Fibroblast of skin of abdomen (primary cell): ENCODE data around the gene ZMYND19.
"Not testable (repeated sequence)": the region's sequence is repeated elsewhere in the genome, so short reads cannot be mapped to it uniquely, and the experiment has no call there.

Experiments used
- DNase-seq: peaks from one replicate; pipeline ENCODE4 v3.0.0-alpha.2; 2013

Gene ZMYND19

GRCh38 chr9:137555179-137555578 lies 35.1 kb downstream of the ZMYND19 start:
- DNase-seq = no peak

DNA sequence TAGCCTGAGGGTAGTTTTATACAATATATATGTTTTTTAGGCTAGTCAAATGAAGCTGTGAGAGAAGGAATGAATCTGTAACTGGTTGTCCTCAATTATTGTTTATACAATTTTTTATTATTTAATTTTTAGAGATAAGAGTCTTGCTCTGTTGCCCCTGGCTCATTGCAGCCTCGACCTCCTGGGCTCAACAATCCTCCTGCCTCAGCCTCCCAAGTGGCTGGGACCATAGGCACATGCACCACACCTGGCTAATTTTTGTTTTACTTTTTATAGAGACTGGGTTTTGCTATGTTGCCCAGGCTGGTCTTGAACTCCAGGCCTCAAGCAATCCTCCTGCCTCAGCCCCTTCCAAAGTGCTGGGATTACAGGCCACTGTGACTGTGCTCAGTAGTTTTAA lies 36.0 kb downstream of the ZMYND19 start:
- no peak for DNase-seq

- DNase-seq = not testable (repeated sequence)
Measured at GRCh38 chr9:137553654-137554053, 36.7 kb downstream of the ZMYND19 start.

GRCh38 chr9:137552022-137552768 lies 38.1 kb downstream of the ZMYND19 start:
- no peak for DNase-seq

DNA sequence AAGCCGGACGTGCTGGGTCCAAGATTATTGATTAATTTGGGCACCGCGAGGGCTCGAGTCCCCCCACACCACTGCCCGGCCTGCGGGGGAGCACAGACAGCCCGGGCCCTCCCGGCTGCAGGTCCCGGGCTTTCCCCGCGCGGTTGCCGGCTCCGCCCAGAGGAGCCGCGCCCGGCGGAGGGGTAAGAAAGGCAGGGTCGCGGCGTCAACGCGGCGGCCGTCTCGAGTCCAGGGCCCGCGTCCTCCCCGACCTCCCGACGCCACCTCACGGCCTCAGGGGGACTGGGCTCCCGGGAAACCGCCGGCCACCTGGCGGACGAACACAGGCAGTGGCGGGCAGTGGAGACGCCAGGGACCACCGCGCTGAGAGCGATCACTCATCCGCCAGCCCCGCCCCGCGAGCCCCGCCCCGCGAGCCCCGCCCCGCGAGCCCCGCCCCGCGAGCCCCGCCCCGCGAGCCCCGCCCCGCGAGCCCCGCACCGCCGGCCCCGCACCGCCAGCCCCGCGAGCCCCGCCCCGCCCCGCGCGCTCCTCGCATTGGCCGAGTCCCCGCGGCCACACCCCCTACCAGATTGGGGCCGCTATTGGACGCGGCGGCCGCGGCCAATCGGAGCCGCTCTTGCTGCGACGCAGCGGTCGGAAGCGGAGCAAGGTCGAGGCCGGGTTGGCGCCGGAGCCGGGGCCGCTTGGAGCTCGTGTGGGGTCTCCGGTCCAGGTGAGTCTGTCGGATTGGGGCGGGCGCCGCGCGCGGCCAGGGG lies 38.9 kb downstream of the ZMYND19 start, which contains the start of gene MRPL41:
TSS of gene MRPL41 (plus strand) at position 616 of the 758 bp plus-strand sequence. CDS start 203 bp downstream, outside the sequence.
- DNase-seq = peak; percentile 87

- DNase-seq = not testable (repeated sequence)
Measured at GRCh38 chr9:137550958-137551263, 39.4 kb downstream of the ZMYND19 start.

DNA sequence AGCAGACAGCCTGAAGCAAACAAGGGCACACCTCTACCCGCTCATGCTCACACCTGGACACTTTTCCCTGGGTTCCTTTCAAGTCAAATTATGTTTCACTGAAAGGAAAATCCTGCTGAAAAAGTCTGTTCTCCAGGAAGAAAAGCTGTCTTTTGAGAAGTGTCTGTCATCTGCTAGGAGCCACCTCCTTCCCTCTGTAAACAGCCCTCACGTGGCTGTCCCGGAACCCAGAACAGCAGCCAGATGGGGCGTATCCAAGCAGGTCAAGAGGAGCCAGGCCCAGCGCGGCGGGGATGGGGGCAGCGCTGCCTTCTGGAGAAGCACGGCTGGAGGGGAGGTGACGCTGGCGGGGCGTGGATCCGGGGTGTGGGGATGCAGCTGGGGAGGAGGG lies 40.1 kb downstream of the ZMYND19 start, which contains the start of gene PNPLA7:
TSS of gene PNPLA7 (minus strand) at position 172 of the 391 bp plus-strand sequence. CDS start 205 bp downstream, outside the sequence.
- DNase-seq = peak; percentile 48

DNA sequence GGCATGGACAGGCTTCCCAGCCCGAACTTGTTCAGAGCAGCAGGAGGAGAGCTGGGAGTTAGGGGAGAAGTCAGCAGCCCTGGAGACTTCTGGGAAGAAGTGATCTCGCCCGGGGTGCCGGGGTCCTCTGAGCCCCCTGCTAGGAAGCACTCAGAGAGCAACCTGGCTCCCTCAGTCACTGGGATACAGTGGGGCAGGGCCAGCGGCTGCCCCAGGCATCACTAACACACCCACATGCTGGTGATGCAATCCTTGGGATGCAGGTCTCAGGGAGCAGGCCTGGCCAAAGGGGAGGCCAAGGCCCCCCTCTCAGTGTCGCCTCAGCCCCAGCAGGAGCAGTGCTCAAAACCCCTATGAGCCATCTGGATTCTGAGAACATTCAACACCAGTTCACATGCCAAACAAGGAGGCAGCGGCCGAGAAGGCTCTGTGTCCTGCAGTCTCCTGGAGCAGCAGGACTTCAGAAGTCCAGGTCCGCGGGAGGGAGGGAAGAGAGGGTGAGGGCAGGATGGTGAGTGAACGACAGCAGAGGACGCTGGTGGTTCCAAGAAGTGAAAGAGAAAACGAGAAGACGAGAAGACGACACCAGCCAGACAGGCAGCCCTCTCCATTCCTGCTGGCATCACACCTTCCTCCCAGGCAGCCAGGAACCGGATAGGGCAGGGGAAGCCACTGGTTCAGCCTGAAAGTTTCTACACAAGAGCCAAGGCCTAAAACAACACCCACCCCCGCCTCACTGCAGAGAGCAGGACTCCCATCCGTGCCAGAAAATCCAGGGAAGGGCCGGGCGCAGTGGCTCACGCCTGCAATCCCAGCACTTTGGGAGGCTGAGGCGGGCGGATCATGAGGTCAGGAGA lies 42.4 kb downstream of the ZMYND19 start:
- no peak for DNase-seq

DNA sequence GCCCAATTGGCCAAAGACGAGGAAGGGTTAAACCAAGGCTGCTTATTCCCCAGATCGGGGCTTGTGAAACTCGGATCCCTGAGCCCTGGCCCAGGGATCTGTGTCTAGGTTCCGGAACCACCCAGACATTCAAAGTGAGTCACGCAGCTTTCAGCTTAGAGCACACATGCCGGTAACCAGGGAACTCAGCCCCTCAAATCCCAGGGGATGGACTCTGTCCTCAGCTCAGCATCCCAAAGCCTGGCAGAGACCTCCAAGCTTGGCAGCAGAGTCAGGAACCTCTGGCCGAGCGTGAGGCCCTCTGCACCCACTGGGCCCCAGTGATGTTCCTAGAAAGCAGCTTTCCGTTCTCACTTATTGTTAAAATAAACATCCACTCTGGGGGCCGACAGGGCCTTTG lies 45.2 kb downstream of the ZMYND19 start:
- no peak for DNase-seq

GRCh38 chr9:137544176-137544760 lies 46.0 kb downstream of the ZMYND19 start:
- no peak for DNase-seq

DNA sequence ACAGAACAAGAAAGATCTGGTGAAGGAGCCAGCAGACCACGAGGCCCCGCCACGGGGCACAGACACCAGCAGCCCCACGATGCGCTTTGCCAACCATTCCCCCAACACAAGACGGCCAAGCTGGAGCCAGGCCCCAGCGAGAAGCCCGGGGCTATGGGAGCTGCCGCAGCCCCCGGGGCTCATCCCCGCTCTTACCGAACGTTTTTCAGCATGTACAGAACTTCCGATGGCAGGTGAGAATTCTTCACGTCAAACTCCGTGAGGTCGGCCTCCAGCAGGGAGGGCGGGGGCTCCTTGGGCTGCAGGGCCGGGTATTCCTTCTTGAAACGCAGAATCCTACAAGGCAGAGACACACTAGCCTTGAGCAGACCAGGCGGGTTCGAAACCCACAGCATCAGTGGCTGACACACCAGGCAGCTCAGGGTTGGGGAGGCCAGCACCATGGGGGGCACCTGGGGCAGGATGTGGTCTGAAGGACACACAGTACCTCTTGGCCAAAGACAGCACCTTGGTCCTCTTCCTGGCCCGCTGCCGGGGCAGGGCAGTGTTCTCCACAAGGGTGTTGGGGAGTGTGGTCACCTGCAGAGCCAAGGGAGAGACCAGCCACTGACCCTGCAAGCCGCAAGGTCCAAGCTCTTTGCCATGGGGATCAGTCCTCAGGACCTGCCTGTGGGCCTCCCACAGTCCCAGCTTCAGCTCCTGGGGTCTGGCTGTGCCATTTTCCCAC lies 46.9 kb downstream of the ZMYND19 start:
- DNase-seq = no peak

- no peak for DNase-seq
Measured at GRCh38 chr9:137542486-137542885, 47.8 kb downstream of the ZMYND19 start.

GRCh38 chr9:137540536-137540935 lies 49.8 kb downstream of the ZMYND19 start:
- no peak for DNase-seq

GRCh38 chr9:137538058-137538457 lies 52.3 kb downstream of the ZMYND19 start:
- DNase-seq = no peak

GRCh38 chr9:137536594-137537131 lies 53.6 kb downstream of the ZMYND19 start:
- DNase-seq = not testable (repeated sequence)

DNA sequence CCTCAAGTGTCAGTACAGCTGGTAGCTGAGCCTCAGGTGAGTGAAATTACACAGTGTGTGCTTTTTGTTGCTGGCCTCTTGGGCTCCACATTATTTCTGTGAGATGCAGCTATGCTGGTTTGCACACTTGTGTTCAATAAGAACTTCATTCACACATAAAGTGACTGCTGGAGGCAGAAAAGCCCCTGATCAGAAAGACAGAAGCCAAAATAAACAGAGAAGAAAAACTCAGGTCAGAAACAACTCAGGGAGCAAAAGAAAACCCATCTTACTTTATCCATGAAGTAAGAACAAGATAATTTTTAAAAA lies 55.2 kb downstream of the ZMYND19 start:
- no peak for DNase-seq

- peak; percentile 53 for DNase-seq
Measured at GRCh38 chr9:137534256-137535119, 55.8 kb downstream of the ZMYND19 start.

- not testable (repeated sequence) for DNase-seq
Measured at GRCh38 chr9:137532891-137533468, 57.3 kb downstream of the ZMYND19 start.
